ENCODE measurements around the gene FOXA1. TPM values are rescaled to one million over a fixed set of nuclear protein-coding genes. Genes with fewer than 3 reads are reported as not detected.
A peak's percentile ranks its signal among the peaks of the same experiment; 100 is the strongest.

FOXA1 gene
- total RNA-seq, result not detected
- polyA plus RNA-seq, result not detected
- total RNA-seq, result not detected

GRCh38 chr14:37594971-37595808 is at the start of gene FOXA1, which contains the start of gene TTC6:
Gene FOXA1, minus strand, starts transcription at chr14:37595249. Its CDS starts 277 bp downstream, at chr14:37594972.
Gene TTC6, plus strand, starts transcription at chr14:37595629. Its CDS starts 26,436 bp downstream, at chr14:37622065.
- intact Hi-C loops (cut with micrococcal nuclease), result loop anchor here in 1 of 2 donors (5.0 to 10.0 kb wide), 4 partner anchors 280 to 1073 kb away; partner anchors contain the start of genes NKX2-1, PAX9 and SSTR1
- Histone ChIP-seq H3K27ac (ENCODE audit: low read depth, low read length) (no peak within 1 kb of the TSS), H3K36me3 (ENCODE audit: control insufficient read depth in 2 of 3, insufficient read depth in 3 of 3, low read length in 3 of 3) (no peaks in the 10 kb centered on the region), H3K27me3 (ENCODE audit: control insufficient read depth in 2 of 2, insufficient read depth in 2 of 2, low read length in 2 of 2) (peaks cover 4 to 23% of the 10 kb centered on the region in 2 donors), H3K9me3 (ENCODE audit: control insufficient read depth in 2 of 3, low read length in 3 of 3) (no peaks in the 10 kb centered on the region), H3K4me1 (ENCODE audit: control insufficient read depth in 2 of 2, insufficient read depth in 2 of 2, low read length in 2 of 2) (no peaks in the 10 kb centered on the region), H3K4me3 (ENCODE audit: low read length) (no peak within 1 kb of the TSS)
- Mint-ChIP-seq H3K36me3 (peaks cover 0 to 19% (median 3%) of the 10 kb centered on the region in 5 donors), H3K27ac (peak within 1 kb of the TSS in 2 of 9 donors; percentile 52 to 72), H3K27me3 (peaks cover 72 to 82% (median 80%) of the 10 kb centered on the region in 5 donors), H3K4me1 (peaks cover 7 to 49% (median 27%) of the 10 kb centered on the region in 7 donors), H3K9me3 (peaks cover 0 to 65% (median 16%) of the 10 kb centered on the region in 11 donors), H3K4me3 (peak within 1 kb of the TSS; percentile 59 to 82 (median 75))
- ChIA-PET CTCF (no interaction called here), POLR2A (no interaction called here)
- ATAC-seq (peak; percentile 12), DNase-seq (no peak)

- Histone ChIP-seq H3K27me3 (ENCODE audit: control insufficient read depth in 2 of 2, insufficient read depth in 2 of 2, low read length in 2 of 2) (no peaks in the 10 kb centered on the region), H3K27ac (ENCODE audit: low read depth, low read length) (no peak overlapping the region), H3K9me3 (ENCODE audit: control insufficient read depth in 2 of 3, low read length in 3 of 3) (no peaks in the 10 kb centered on the region), H3K4me3 (ENCODE audit: low read length) (no peak overlapping the region), H3K36me3 (ENCODE audit: control insufficient read depth in 2 of 3, insufficient read depth in 3 of 3, low read length in 3 of 3) (no peaks in the 10 kb centered on the region), H3K4me1 (ENCODE audit: control insufficient read depth in 2 of 2, insufficient read depth in 2 of 2, low read length in 2 of 2) (no peaks in the 10 kb centered on the region)
- no peak overlapping the region for H3K27ac Mint-ChIP-seq
- ATAC-seq, result no peak
- no peak overlapping the region for H3K4me3 Mint-ChIP-seq
- DNase-seq, result no peak
- intact Hi-C loops (cut with micrococcal nuclease), result no loop called here
- peaks cover 0 to 4% (median 0%) of the 10 kb centered on the region in 5 donors for H3K27me3 Mint-ChIP-seq
- no peaks in the 10 kb centered on the region for H3K36me3 Mint-ChIP-seq
- H3K9me3 Mint-ChIP-seq, result peaks cover 0 to 8% (median 3%) of the 10 kb centered on the region in 11 donors
- H3K4me1 Mint-ChIP-seq, result no peaks in the 10 kb centered on the region
- POLR2A ChIA-PET, result no interaction called here
- CTCF ChIA-PET, result no interaction called here
Measured at GRCh38 chr14:37643701-37644100, 48.7 kb upstream of the FOXA1 start.

- no peaks in the 10 kb centered on the region for H3K36me3 ChIP-seq (ENCODE audit: control insufficient read depth in 2 of 3, insufficient read depth in 3 of 3, low read length in 3 of 3)
- H3K9me3 Mint-ChIP-seq, result peaks cover 0 to 9% (median 3%) of the 10 kb centered on the region in 11 donors
- CTCF ChIA-PET, result no interaction called here
- no peak overlapping the region for H3K4me3 ChIP-seq (ENCODE audit: low read length)
- no peak for DNase-seq
- no peak overlapping the region for H3K4me3 Mint-ChIP-seq
- no peaks in the 10 kb centered on the region for H3K36me3 Mint-ChIP-seq
- H3K27ac ChIP-seq (ENCODE audit: low read depth, low read length), result no peak overlapping the region
- POLR2A ChIA-PET, result no interaction called here
- H3K27ac Mint-ChIP-seq, result no peak overlapping the region
- no peaks in the 10 kb centered on the region for H3K4me1 Mint-ChIP-seq
- H3K27me3 ChIP-seq (ENCODE audit: control insufficient read depth in 2 of 2, insufficient read depth in 2 of 2, low read length in 2 of 2), result no peaks in the 10 kb centered on the region
- no peaks in the 10 kb centered on the region for H3K9me3 ChIP-seq (ENCODE audit: control insufficient read depth in 2 of 3, low read length in 3 of 3)
- ATAC-seq, result no peak
- intact Hi-C loops (cut with micrococcal nuclease), result no loop called here
- peaks cover 0 to 4% (median 0%) of the 10 kb centered on the region in 5 donors for H3K27me3 Mint-ChIP-seq
- no peaks in the 10 kb centered on the region for H3K4me1 ChIP-seq (ENCODE audit: control insufficient read depth in 2 of 2, insufficient read depth in 2 of 2, low read length in 2 of 2)
Measured at GRCh38 chr14:37642125-37642524, 47.1 kb upstream of the FOXA1 start.

GRCh38 chr14:37641117-37641516 is 46.1 kb upstream of the FOXA1 start:
- H3K27me3 Mint-ChIP-seq, result peaks cover 0 to 4% (median 3%) of the 10 kb centered on the region in 5 donors
- intact Hi-C loops (cut with micrococcal nuclease), result no loop called here
- no peaks in the 10 kb centered on the region for H3K36me3 ChIP-seq (ENCODE audit: control insufficient read depth in 2 of 3, insufficient read depth in 3 of 3, low read length in 3 of 3)
- H3K4me3 ChIP-seq (ENCODE audit: low read length), result no peak overlapping the region
- POLR2A ChIA-PET, result no interaction called here
- peaks cover 0 to 19% (median 4%) of the 10 kb centered on the region in 11 donors for H3K9me3 Mint-ChIP-seq
- no peak overlapping the region for H3K27ac Mint-ChIP-seq
- no peaks in the 10 kb centered on the region for H3K27me3 ChIP-seq (ENCODE audit: control insufficient read depth in 2 of 2, insufficient read depth in 2 of 2, low read length in 2 of 2)
- CTCF ChIA-PET, result no interaction called here
- H3K4me1 ChIP-seq (ENCODE audit: control insufficient read depth in 2 of 2, insufficient read depth in 2 of 2, low read length in 2 of 2), result no peaks in the 10 kb centered on the region
- DNase-seq (no peak), ATAC-seq (no peak)
- H3K4me1 Mint-ChIP-seq, result no peaks in the 10 kb centered on the region
- H3K36me3 Mint-ChIP-seq, result no peaks in the 10 kb centered on the region
- H3K27ac ChIP-seq (ENCODE audit: low read depth, low read length), result no peak overlapping the region
- no peak overlapping the region for H3K4me3 Mint-ChIP-seq
- H3K9me3 ChIP-seq (ENCODE audit: control insufficient read depth in 2 of 3, low read length in 3 of 3), result no peaks in the 10 kb centered on the region

- H3K4me1 Mint-ChIP-seq, result no peaks in the 10 kb centered on the region
- peaks cover 0 to 38% (median 3%) of the 10 kb centered on the region in 11 donors for H3K9me3 Mint-ChIP-seq
- no peaks in the 10 kb centered on the region for H3K36me3 Mint-ChIP-seq
- intact Hi-C loops (cut with micrococcal nuclease), result no loop called here
- ATAC-seq (no peak), DNase-seq (no peak)
- no peaks in the 10 kb centered on the region for H3K4me1 ChIP-seq (ENCODE audit: control insufficient read depth in 2 of 2, insufficient read depth in 2 of 2, low read length in 2 of 2)
- H3K4me3 ChIP-seq (ENCODE audit: low read length), result no peak overlapping the region
- no peak overlapping the region for H3K27ac Mint-ChIP-seq
- POLR2A ChIA-PET, result no interaction called here
- no peaks in the 10 kb centered on the region for H3K27me3 ChIP-seq (ENCODE audit: control insufficient read depth in 2 of 2, insufficient read depth in 2 of 2, low read length in 2 of 2)
- CTCF ChIA-PET, result no interaction called here
- no peaks in the 10 kb centered on the region for H3K9me3 ChIP-seq (ENCODE audit: control insufficient read depth in 2 of 3, low read length in 3 of 3)
- H3K27ac ChIP-seq (ENCODE audit: low read depth, low read length), result no peak overlapping the region
- no peak overlapping the region for H3K4me3 Mint-ChIP-seq
- no peaks in the 10 kb centered on the region for H3K36me3 ChIP-seq (ENCODE audit: control insufficient read depth in 2 of 3, insufficient read depth in 3 of 3, low read length in 3 of 3)
- H3K27me3 Mint-ChIP-seq, result peaks cover 0 to 10% (median 0%) of the 10 kb centered on the region in 5 donors
Measured at GRCh38 chr14:37638599-37638998, 43.5 kb upstream of the FOXA1 start.

- CTCF ChIA-PET, result no interaction called here
Measured at GRCh38 chr14:37637341-37637740, 42.3 kb upstream of the FOXA1 start.

More at GRCh38 chr14:37637341-37637740, 42.3 kb upstream of the FOXA1 start:
- Histone ChIP-seq H3K36me3 (ENCODE audit: control insufficient read depth in 2 of 3, insufficient read depth in 3 of 3, low read length in 3 of 3) (no peaks in the 10 kb centered on the region), H3K4me1 (ENCODE audit: control insufficient read depth in 2 of 2, insufficient read depth in 2 of 2, low read length in 2 of 2) (no peaks in the 10 kb centered on the region), H3K4me3 (ENCODE audit: low read length) (no peak overlapping the region), H3K27ac (ENCODE audit: low read depth, low read length) (no peak overlapping the region), H3K9me3 (ENCODE audit: control insufficient read depth in 2 of 3, low read length in 3 of 3) (no peaks in the 10 kb centered on the region), H3K27me3 (ENCODE audit: control insufficient read depth in 2 of 2, insufficient read depth in 2 of 2, low read length in 2 of 2) (no peaks in the 10 kb centered on the region)
- H3K4me3 Mint-ChIP-seq, result no peak overlapping the region
- peaks cover 0 to 10% (median 0%) of the 10 kb centered on the region in 5 donors for H3K27me3 Mint-ChIP-seq
- peaks cover 0 to 44% (median 3%) of the 10 kb centered on the region in 11 donors for H3K9me3 Mint-ChIP-seq
- intact Hi-C loops (cut with micrococcal nuclease), result no loop called here
- no peaks in the 10 kb centered on the region for H3K4me1 Mint-ChIP-seq
- DNase-seq (no peak), ATAC-seq (no peak)
- no peak overlapping the region for H3K27ac Mint-ChIP-seq
- POLR2A ChIA-PET, result no interaction called here
- H3K36me3 Mint-ChIP-seq, result no peaks in the 10 kb centered on the region
